ENCODE data around the gene PRTN3. TPM values are rescaled to one million over a fixed set of nuclear protein-coding genes. Genes with fewer than 3 reads are reported as not detected.
A peak's percentile ranks its signal among the peaks of the same experiment; 100 is the strongest.

The PRTN3 gene
- total RNA-seq, 1 donor = not detected

- DNase-seq (ENCODE audit: insufficient read length, low spot score, missing footprints) = no peak
- Histone ChIP-seq H3K27me3 (ENCODE audit: insufficient read depth, low read length) (no peaks in the 10 kb centered on the region), H4K20me1 (ENCODE audit: insufficient read depth, low read length) (peaks cover 8% of the 10 kb centered on the region), H3K4me2 (ENCODE audit: insufficient read depth, low read length) (no peak overlapping the region), H2AFZ (ENCODE audit: low read length) (no peak overlapping the region), H3K36me3 (ENCODE audit: insufficient read depth, low read length) (no peaks in the 10 kb centered on the region), H3K9me3 (ENCODE audit: low read depth, low read length) (no peaks in the 10 kb centered on the region), H3K4me3 (ENCODE audit: insufficient read depth, low read length) (no peak overlapping the region), H3K27ac (ENCODE audit: low read depth, low read length) (no peak overlapping the region), H3K4me1 (ENCODE audit: insufficient read depth, low read length) (peaks cover 14% of the 10 kb centered on the region), H3K79me2 (ENCODE audit: insufficient read depth, low read length) (peaks cover 10% of the 10 kb centered on the region)
- TF ChIP-seq CTCF (IDR thresholded peaks at IDR 0.05; ENCODE audit: extremely low read depth, low read depth, low read length) = no peak
Measured at GRCh38 chr19:793806-794205, 47.0 kb upstream of the PRTN3 start.

GRCh38 chr19:795073-795611 is 45.7 kb upstream of the PRTN3 start:
- Histone ChIP-seq H2AFZ (ENCODE audit: low read length) (peak overlapping the region; percentile 57), H3K27ac (ENCODE audit: low read depth, low read length) (no peak overlapping the region), H3K36me3 (ENCODE audit: insufficient read depth, low read length) (peaks cover 9% of the 10 kb centered on the region), H3K4me3 (ENCODE audit: insufficient read depth, low read length) (no peak overlapping the region), H3K4me2 (ENCODE audit: insufficient read depth, low read length) (no peak overlapping the region), H3K27me3 (ENCODE audit: insufficient read depth, low read length) (no peaks in the 10 kb centered on the region), H3K4me1 (ENCODE audit: insufficient read depth, low read length) (peaks cover 14% of the 10 kb centered on the region), H3K79me2 (ENCODE audit: insufficient read depth, low read length) (peaks cover 23% of the 10 kb centered on the region), H4K20me1 (ENCODE audit: insufficient read depth, low read length) (peaks cover 22% of the 10 kb centered on the region), H3K9me3 (ENCODE audit: low read depth, low read length) (no peaks in the 10 kb centered on the region)
- no peak for TF ChIP-seq CTCF (IDR thresholded peaks at IDR 0.05; ENCODE audit: extremely low read depth, low read depth, low read length)
- DNase-seq (ENCODE audit: insufficient read length, low spot score, missing footprints) = peak; percentile 77

- no peaks in the 10 kb centered on the region for H3K27me3 ChIP-seq (ENCODE audit: insufficient read depth, low read length)
- DNase-seq (ENCODE audit: insufficient read length, low spot score, missing footprints) = no peak
- H3K4me1 ChIP-seq (ENCODE audit: insufficient read depth, low read length) = peaks cover 22% of the 10 kb centered on the region
- H4K20me1 ChIP-seq (ENCODE audit: insufficient read depth, low read length) = peaks cover 30% of the 10 kb centered on the region
- peak overlapping the region; percentile 57 for H2AFZ ChIP-seq (ENCODE audit: low read length)
- peaks cover 31% of the 10 kb centered on the region for H3K79me2 ChIP-seq (ENCODE audit: insufficient read depth, low read length)
- no peak for TF ChIP-seq CTCF (IDR thresholded peaks at IDR 0.05; ENCODE audit: extremely low read depth, low read depth, low read length)
- peak overlapping the region; percentile 76 for H3K4me3 ChIP-seq (ENCODE audit: insufficient read depth, low read length)
- H3K36me3 ChIP-seq (ENCODE audit: insufficient read depth, low read length) = peaks cover 17% of the 10 kb centered on the region
- H3K9me3 ChIP-seq (ENCODE audit: low read depth, low read length) = no peaks in the 10 kb centered on the region
- no peak overlapping the region for H3K27ac ChIP-seq (ENCODE audit: low read depth, low read length)
- H3K4me2 ChIP-seq (ENCODE audit: insufficient read depth, low read length) = peak overlapping the region; percentile 85
Measured at GRCh38 chr19:795691-796581, 44.9 kb upstream of the PRTN3 start.
